ENCODE data around the gene GRIA4. TPM values are rescaled to one million over a fixed set of nuclear protein-coding genes. Genes with fewer than 3 reads are reported as not detected.

The GRIA4 gene
- total RNA-seq (ENCODE audit: unreplicated experiment) = 13.6 TPM
- long read RNA-seq, partial matches to known transcripts = 1 of 4 reads
- long read RNA-seq, other reads (novel, unspliced or antisense) = 0 of 4 reads

DNA sequence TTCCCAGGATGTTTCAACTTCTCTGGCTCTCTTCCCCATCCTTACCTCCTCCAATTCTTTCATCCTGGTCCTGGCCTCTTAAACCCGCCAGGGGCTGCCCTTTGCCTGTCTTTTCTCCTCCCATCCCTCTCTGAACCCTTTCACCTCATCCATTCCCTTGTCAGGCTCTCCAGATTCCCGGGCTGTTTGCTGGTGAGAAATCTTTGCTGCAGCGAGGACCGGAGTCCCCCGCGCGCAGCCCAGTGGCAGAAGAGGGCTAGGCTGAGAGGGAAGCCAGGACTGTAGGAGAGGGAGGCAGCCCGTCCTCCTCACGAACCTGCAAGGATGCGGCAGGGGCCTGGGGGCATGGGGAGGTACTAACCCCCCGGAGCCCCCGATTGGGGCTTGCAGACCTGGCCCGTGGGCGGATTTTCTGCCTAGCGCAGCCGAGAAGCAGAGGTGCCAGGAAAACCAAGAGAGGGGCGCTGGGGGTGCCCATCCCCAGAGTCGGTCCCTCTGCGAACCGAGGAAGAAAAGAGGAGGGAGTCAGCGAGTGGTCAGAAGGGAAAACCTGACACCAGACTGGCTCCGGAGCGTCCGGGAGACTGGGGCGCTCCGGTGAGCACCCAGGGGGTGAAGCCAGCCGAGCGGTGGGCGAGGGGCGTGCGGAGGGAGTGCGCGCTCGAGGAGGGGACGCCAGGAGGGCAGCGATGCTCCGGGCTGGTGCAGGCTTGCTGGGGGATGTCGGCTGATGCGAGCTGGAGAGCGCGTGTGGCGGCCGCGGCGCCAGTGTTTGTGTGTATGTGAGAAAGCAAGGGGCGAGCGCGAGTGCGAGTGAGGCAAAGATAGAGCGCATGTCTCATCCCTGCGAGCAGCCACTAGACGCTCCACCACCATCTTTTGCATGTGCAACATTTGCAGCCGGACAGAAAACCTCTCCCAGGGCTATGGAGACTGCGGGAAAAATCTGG lies at the start of gene GRIA4:
GRIA4 (plus strand) TSS at position 242 of the 950 bp plus-strand sequence. CDS start 925 bp downstream, outside the sequence.
- Mint-ChIP-seq H3K27me3 (ENCODE audit: unreplicated experiment) (peaks cover 6% of the 10 kb centered on the region), H3K27ac (ENCODE audit: unreplicated experiment) (peak within 1 kb of the TSS; percentile 49), H3K4me1 (ENCODE audit: low read depth, unreplicated experiment) (peaks cover 3% of the 10 kb centered on the region), H3K9me3 (ENCODE audit: unreplicated experiment) (peaks cover 8% of the 10 kb centered on the region), H3K36me3 (ENCODE audit: unreplicated experiment) (no peaks in the 10 kb centered on the region), H3K4me3 (ENCODE audit: unreplicated experiment) (peak within 1 kb of the TSS; percentile 96)
- peak; percentile 79 for DNase-seq
- TF ChIP-seq, protein P1, sequence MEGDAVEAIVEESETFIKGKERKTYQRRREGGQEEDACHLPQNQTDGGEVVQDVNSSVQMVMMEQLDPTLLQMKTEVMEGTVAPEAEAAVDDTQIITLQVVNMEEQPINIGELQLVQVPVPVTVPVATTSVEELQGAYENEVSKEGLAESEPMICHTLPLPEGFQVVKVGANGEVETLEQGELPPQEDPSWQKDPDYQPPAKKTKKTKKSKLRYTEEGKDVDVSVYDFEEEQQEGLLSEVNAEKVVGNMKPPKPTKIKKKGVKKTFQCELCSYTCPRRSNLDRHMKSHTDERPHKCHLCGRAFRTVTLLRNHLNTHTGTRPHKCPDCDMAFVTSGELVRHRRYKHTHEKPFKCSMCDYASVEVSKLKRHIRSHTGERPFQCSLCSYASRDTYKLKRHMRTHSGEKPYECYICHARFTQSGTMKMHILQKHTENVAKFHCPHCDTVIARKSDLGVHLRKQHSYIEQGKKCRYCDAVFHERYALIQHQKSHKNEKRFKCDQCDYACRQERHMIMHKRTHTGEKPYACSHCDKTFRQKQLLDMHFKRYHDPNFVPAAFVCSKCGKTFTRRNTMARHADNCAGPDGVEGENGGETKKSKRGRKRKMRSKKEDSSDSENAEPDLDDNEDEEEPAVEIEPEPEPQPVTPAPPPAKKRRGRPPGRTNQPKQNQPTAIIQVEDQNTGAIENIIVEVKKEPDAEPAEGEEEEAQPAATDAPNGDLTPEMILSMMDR (IDR thresholded peaks at IDR 0.05; ENCODE audit: partially characterized antibody, unreplicated experiment) = no peak

DNA sequence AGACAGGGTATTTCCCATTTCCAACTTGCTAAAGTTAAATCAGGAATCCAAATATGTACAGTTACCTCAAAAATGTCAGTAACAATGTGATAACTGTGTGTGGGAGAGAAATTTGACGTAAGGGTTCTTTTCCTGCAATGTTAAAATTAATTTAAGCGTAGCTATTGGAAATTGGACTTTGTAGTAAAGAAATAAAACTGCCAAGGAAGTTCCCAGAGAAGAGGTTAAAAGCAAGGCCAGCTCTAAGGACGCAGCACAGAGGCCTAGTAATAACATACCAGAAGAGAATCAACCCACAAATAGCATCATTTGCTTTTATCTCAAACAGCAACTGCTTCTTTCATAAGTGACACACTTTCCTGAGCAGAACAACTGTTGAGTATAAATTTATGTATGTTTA lies 36.8 kb upstream of the GRIA4 start:
- Mint-ChIP-seq H3K9me3 (ENCODE audit: unreplicated experiment) (no peaks in the 10 kb centered on the region), H3K36me3 (ENCODE audit: unreplicated experiment) (no peaks in the 10 kb centered on the region)

DNA sequence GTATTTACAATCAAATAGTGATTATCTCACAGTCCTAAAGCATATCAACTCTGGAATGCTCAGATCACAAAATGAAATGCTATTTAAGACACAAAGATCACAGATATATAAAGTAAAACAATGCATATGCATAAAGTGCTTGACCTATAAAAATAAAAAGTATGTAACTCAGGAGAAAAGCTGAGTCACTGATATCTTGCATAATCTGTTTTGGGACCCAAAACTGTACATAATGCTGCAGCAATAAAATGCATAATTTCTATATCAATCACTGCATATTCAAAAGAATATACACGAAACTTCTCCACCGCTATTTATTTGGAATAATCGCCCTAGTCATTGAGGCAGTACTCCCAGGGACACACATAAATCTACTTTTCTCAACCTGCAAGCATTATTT lies 34.9 kb upstream of the GRIA4 start:
- no peak overlapping the region for H3K4me3 Mint-ChIP-seq (ENCODE audit: unreplicated experiment)
- no peaks in the 10 kb centered on the region for H3K36me3 Mint-ChIP-seq (ENCODE audit: unreplicated experiment)
- H3K27me3 Mint-ChIP-seq (ENCODE audit: unreplicated experiment) = no peaks in the 10 kb centered on the region
- DNase-seq = no peak
- H3K9me3 Mint-ChIP-seq (ENCODE audit: unreplicated experiment) = no peaks in the 10 kb centered on the region
- TF ChIP-seq, protein P1 (IDR thresholded peaks at IDR 0.05; ENCODE audit: partially characterized antibody, unreplicated experiment) = no peak
- H3K27ac Mint-ChIP-seq (ENCODE audit: unreplicated experiment) = no peak overlapping the region
- no peaks in the 10 kb centered on the region for H3K4me1 Mint-ChIP-seq (ENCODE audit: low read depth, unreplicated experiment)

More for the DNA sequence above, 36.8 kb upstream of the GRIA4 start:
- no peaks in the 10 kb centered on the region for H3K27me3 Mint-ChIP-seq (ENCODE audit: unreplicated experiment)
- TF ChIP-seq, protein P1 (IDR thresholded peaks at IDR 0.05; ENCODE audit: partially characterized antibody, unreplicated experiment) = no peak
- H3K4me1 Mint-ChIP-seq (ENCODE audit: low read depth, unreplicated experiment) = no peaks in the 10 kb centered on the region
- H3K4me3 Mint-ChIP-seq (ENCODE audit: unreplicated experiment) = no peak overlapping the region
- H3K27ac Mint-ChIP-seq (ENCODE audit: unreplicated experiment) = no peak overlapping the region
- DNase-seq = no peak

DNA sequence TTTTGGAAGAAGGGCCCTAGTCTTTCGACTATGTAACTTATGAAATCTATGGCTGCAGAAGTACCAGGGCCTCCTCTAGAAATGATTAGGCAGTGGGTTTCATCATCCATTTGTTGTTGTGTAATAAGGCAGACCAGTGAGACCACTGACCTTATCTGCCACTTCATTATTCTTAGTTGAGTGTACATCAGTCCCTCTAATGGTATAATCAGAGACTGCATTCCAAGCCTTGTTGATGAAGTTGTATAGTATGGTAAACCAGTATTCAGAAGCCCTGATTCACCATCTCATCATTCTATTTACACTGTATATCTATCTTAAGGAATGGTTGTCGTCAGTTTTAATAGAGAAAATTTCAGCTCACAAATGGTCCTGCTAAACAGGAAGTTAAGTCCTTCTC lies 32.2 kb upstream of the GRIA4 start:
- no peak for DNase-seq
- no peak overlapping the region for H3K4me3 Mint-ChIP-seq (ENCODE audit: unreplicated experiment)
- H3K4me1 Mint-ChIP-seq (ENCODE audit: low read depth, unreplicated experiment) = no peaks in the 10 kb centered on the region
- H3K27me3 Mint-ChIP-seq (ENCODE audit: unreplicated experiment) = no peaks in the 10 kb centered on the region
- H3K9me3 Mint-ChIP-seq (ENCODE audit: unreplicated experiment) = no peaks in the 10 kb centered on the region
- TF ChIP-seq, protein P1 (IDR thresholded peaks at IDR 0.05; ENCODE audit: partially characterized antibody, unreplicated experiment) = no peak
- H3K27ac Mint-ChIP-seq (ENCODE audit: unreplicated experiment) = no peak overlapping the region
- H3K36me3 Mint-ChIP-seq (ENCODE audit: unreplicated experiment) = no peaks in the 10 kb centered on the region

DNA sequence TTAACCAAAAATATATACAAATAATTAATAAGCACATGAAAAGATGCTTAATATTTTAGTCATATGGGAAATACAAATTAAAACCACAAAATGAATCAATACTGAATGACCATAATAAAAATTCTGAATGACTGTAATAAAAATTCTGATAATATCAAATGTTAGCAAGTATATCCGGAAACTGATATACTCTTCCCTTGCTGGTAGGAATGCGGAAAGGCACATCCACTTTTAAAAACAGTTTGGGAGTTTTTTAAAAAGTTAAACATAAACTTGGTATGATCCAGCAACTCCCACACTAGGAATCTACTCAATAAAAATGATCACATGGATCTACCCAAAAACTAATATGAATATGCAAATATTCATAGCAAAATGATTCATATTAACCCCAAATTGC lies 30.8 kb upstream of the GRIA4 start:
- no peaks in the 10 kb centered on the region for H3K27me3 Mint-ChIP-seq (ENCODE audit: unreplicated experiment)
- no peaks in the 10 kb centered on the region for H3K4me1 Mint-ChIP-seq (ENCODE audit: low read depth, unreplicated experiment)
- H3K9me3 Mint-ChIP-seq (ENCODE audit: unreplicated experiment) = no peaks in the 10 kb centered on the region
- DNase-seq = no peak
- H3K4me3 Mint-ChIP-seq (ENCODE audit: unreplicated experiment) = no peak overlapping the region
- H3K36me3 Mint-ChIP-seq (ENCODE audit: unreplicated experiment) = no peaks in the 10 kb centered on the region
- H3K27ac Mint-ChIP-seq (ENCODE audit: unreplicated experiment) = no peak overlapping the region
- TF ChIP-seq, protein P1 (IDR thresholded peaks at IDR 0.05; ENCODE audit: partially characterized antibody, unreplicated experiment) = no peak
